ENCODE data around the gene NACC2. TPM values are rescaled to one million over a fixed set of nuclear protein-coding genes. Genes with fewer than 3 reads are reported as not detected.

The NACC2 gene
- total RNA-seq, 1 donor from 2014 or later, result 9.6 TPM

- Mint-ChIP-seq H3K4me1 (ENCODE audit: unreplicated experiment) (peaks cover 3% of the 10 kb centered on the region), H3K36me3 (ENCODE audit: low read depth, unreplicated experiment) (no peaks in the 10 kb centered on the region), H3K27me3 (ENCODE audit: unreplicated experiment) (peaks cover 2% of the 10 kb centered on the region), H3K9me3 (ENCODE audit: unreplicated experiment) (no peaks in the 10 kb centered on the region), H3K27ac (ENCODE audit: unreplicated experiment) (no peak overlapping the region), H3K4me3 (ENCODE audit: unreplicated experiment) (no peak overlapping the region)
- no peak for TF ChIP-seq CTCF (IDR thresholded peaks at IDR 0.05; ENCODE audit: unreplicated experiment)
- no peak for DNase-seq (ENCODE audit: low spot score)
Observed at GRCh38 chr9:136098844-136099243, 3.8 kb upstream of the NACC2 start.

- Mint-ChIP-seq H3K4me1 (ENCODE audit: unreplicated experiment) (peaks cover 3% of the 10 kb centered on the region), H3K36me3 (ENCODE audit: low read depth, unreplicated experiment) (no peaks in the 10 kb centered on the region), H3K4me3 (ENCODE audit: unreplicated experiment) (no peak overlapping the region), H3K27me3 (ENCODE audit: unreplicated experiment) (peaks cover 5% of the 10 kb centered on the region), H3K9me3 (ENCODE audit: unreplicated experiment) (no peaks in the 10 kb centered on the region), H3K27ac (ENCODE audit: unreplicated experiment) (no peak overlapping the region)
- DNase-seq (ENCODE audit: low spot score), result no peak
- TF ChIP-seq CTCF (IDR thresholded peaks at IDR 0.05; ENCODE audit: unreplicated experiment), result no peak
Observed at GRCh38 chr9:136098210-136098609, 3.1 kb upstream of the NACC2 start.

DNA sequence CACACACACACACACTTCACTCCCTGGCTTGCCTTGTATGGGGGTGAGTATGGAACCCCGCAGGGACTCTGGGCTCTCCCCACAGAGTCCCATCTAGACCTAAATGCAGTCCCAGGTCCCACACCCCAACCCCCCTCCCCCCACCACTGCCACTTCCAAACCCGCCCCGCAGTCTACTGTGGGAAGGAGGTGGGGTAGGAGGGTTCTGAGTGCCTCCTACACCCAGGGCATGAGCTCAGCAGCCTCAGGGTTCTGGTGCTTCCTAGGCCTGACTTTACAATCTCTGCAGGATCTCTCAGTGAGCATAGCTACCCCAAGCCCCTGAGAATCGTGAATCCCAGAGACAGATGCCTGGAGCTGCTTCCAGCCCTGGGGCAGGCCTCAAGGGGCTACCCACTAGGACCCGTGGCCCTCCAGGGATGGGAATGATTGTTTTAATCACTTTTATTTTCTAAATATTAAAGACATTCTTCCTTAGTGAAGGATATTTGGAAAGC is 1.5 kb upstream of the NACC2 start:
- Mint-ChIP-seq H3K4me1 (ENCODE audit: unreplicated experiment) (peaks cover 3% of the 10 kb centered on the region), H3K36me3 (ENCODE audit: low read depth, unreplicated experiment) (no peaks in the 10 kb centered on the region), H3K4me3 (ENCODE audit: unreplicated experiment) (no peak overlapping the region), H3K27me3 (ENCODE audit: unreplicated experiment) (peaks cover 9% of the 10 kb centered on the region), H3K27ac (ENCODE audit: unreplicated experiment) (no peak overlapping the region), H3K9me3 (ENCODE audit: unreplicated experiment) (no peaks in the 10 kb centered on the region)
- no peak for DNase-seq (ENCODE audit: low spot score)
- TF ChIP-seq CTCF (IDR thresholded peaks at IDR 0.05; ENCODE audit: unreplicated experiment), result no peak

GRCh38 chr9:136093995-136094881 is 851 bp downstream of the NACC2 start:
- Mint-ChIP-seq H3K4me3 (ENCODE audit: unreplicated experiment) (peak overlapping the region; percentile 77), H3K9me3 (ENCODE audit: unreplicated experiment) (no peaks in the 10 kb centered on the region), H3K36me3 (ENCODE audit: low read depth, unreplicated experiment) (no peaks in the 10 kb centered on the region), H3K4me1 (ENCODE audit: unreplicated experiment) (peaks cover 3% of the 10 kb centered on the region), H3K27ac (ENCODE audit: unreplicated experiment) (no peak overlapping the region), H3K27me3 (ENCODE audit: unreplicated experiment) (peaks cover 10% of the 10 kb centered on the region)
- TF ChIP-seq CTCF (IDR thresholded peaks at IDR 0.05; ENCODE audit: unreplicated experiment), result no peak
- peak; percentile 49 for DNase-seq (ENCODE audit: low spot score)

GRCh38 chr9:136093346-136093986 is 1.6 kb downstream of the NACC2 start:
- Mint-ChIP-seq H3K4me3 (ENCODE audit: unreplicated experiment) (peak overlapping the region; percentile 88), H3K27ac (ENCODE audit: unreplicated experiment) (no peak overlapping the region), H3K27me3 (ENCODE audit: unreplicated experiment) (peaks cover 10% of the 10 kb centered on the region), H3K4me1 (ENCODE audit: unreplicated experiment) (no peaks in the 10 kb centered on the region), H3K9me3 (ENCODE audit: unreplicated experiment) (no peaks in the 10 kb centered on the region), H3K36me3 (ENCODE audit: low read depth, unreplicated experiment) (no peaks in the 10 kb centered on the region)
- DNase-seq (ENCODE audit: low spot score), result no peak
- TF ChIP-seq CTCF (IDR thresholded peaks at IDR 0.05; ENCODE audit: unreplicated experiment), result no peak

Measured in endothelial cell (in vitro differentiated cells).